HCT116 (cell line): ENCODE measurements around the gene CSNK2B. TPM values are rescaled to one million over a fixed set of nuclear protein-coding genes. Genes with fewer than 3 reads are reported as not detected.

Experiments used
- ATAC-seq: fragments of 200-7000 bp; cut with Tn5 transposase; 2 replicates; pipeline ENCODE4 v1.9.1; 2020; ENCODE audit warnings: mild to moderate bottlenecking, moderate library complexity
- BruUV-seq: library from RNA; stranded (reverse); fragments of 400-500 nt; replicated peaks from 2 replicates; lab custom pipeline; 2021; lab: Mats Ljungman, UMichigan
- CTCF ChIA-PET: fragments of 300-600 bp; sonication (Branson Sonifier 250); formaldehyde crosslinking; loops from one replicate; lab custom pipeline; 2021; ENCODE audit warnings: antibody characterized with exemption; lab: Charles Lee
- POLR2A ChIA-PET: fragments of 300-600, 350-600 bp; sonication (Branson Sonifier 250); formaldehyde crosslinking; loops from one replicate; lab custom pipeline; 2021; ENCODE audit warnings: antibody characterized with exemption; lab: Charles Lee
- RAD21 ChIA-PET, 2 experiments: fragments of 300-600 bp; sonication (Branson Sonifier 250); formaldehyde crosslinking; loops; one replicate each; lab custom pipeline; 2023; ENCODE audit warnings: low total read pairs in 2 of 2; ENCODE audit not compliant: uncharacterized antibody in 2 of 2, unreplicated experiment in 2 of 2, low non-redundant PET in 1 of 2; lab: Charles Lee
- DNase-seq: peaks from one replicate; pipeline ENCODE4 v3.0.0-alpha.2; 2010; ENCODE audit warnings: low read depth, low spot score
- H2AFZ ChIP-seq: fragments of 200-600 bp; shearing (Covaris generic), sonication (generic); 2 replicates; pipeline ENCODE4 v1.6.1; 2017; ENCODE audit warnings: low read depth, mixed run types, mixed read lengths, antibody characterized with exemption, low read length; ENCODE audit not compliant: poor library complexity, severe bottlenecking
- H3K27ac ChIP-seq: 2 replicates; pipeline ENCODE4 v1.5.1; 2012; ENCODE audit warnings: low read depth, low read length
- H3K27me3 ChIP-seq: fragments of 200-600 bp; sonication (generic); 2 replicates; pipeline ENCODE4 v1.6.1; 2016; ENCODE audit warnings: mixed run types, low read length, mixed read lengths; ENCODE audit not compliant: insufficient read depth
- H3K36me3 ChIP-seq, 2 experiments: fragments of 200-500 bp in 1 of 2; fragments of 200-600 bp in 1 of 2; sonication (Bioruptor generic) in 1 of 2; sonication (generic) in 1 of 2; 2 replicates each; pipeline versions ENCODE4 v1.5.1 to v1.6.1; 2014 to 2016; ENCODE audit warnings: low read length in 2 of 2, inconsistent platforms in 1 of 2, mixed read lengths in 1 of 2, mixed run types in 1 of 2; ENCODE audit not compliant: insufficient read depth in 2 of 2, control insufficient read depth in 1 of 2
- H3K4me1 ChIP-seq, 2 experiments: fragments of 200-600 bp in 1 of 2; sonication (generic) in 1 of 2; 2 replicates each; pipeline versions ENCODE4 v1.5.1 to v1.6.1; 2012 to 2017; ENCODE audit warnings: low read length in 2 of 2, inconsistent platforms in 1 of 2, mild to moderate bottlenecking in 1 of 2, mixed read lengths in 1 of 2, mixed run types in 1 of 2, moderate library complexity in 1 of 2; ENCODE audit not compliant: insufficient read depth in 2 of 2, control insufficient read depth in 1 of 2
- H3K4me2 ChIP-seq: fragments of 200-600 bp; sonication (generic); 2 replicates; pipeline ENCODE4 v1.6.1; 2017; ENCODE audit warnings: mixed run types, low read length, mixed read lengths
- H3K4me3 ChIP-seq, 2 experiments: fragments of 200-600 bp in 1 of 2; sonication (generic) in 1 of 2; replicated peaks in 1 of 2; 2 replicates each; pipeline ENCODE4 v1.5.1; 2011 to 2016; ENCODE audit warnings: low read length in 2 of 2, control low read depth in 1 of 2, low read depth in 1 of 2, mild to moderate bottlenecking in 1 of 2, mixed read lengths in 1 of 2, mixed run types in 1 of 2
- H3K79me2 ChIP-seq: fragments of 200-600 bp; sonication (generic); 2 replicates; pipeline ENCODE4 v1.6.1; 2017; ENCODE audit warnings: mild to moderate bottlenecking, mixed run types, low read length, moderate library complexity, mixed read lengths; ENCODE audit not compliant: insufficient read depth
- H3K9ac ChIP-seq: fragments of 200-600 bp; sonication (generic); 2 replicates; pipeline ENCODE4 v1.6.1; 2016; ENCODE audit warnings: low read length, mixed read lengths
- H3K9me2 ChIP-seq: fragments of 200-600 bp; sonication (generic), shearing (Covaris generic); 2 replicates; pipeline ENCODE4 v1.6.1; 2017; ENCODE audit warnings: mixed run types, mild to moderate bottlenecking, moderate library complexity; ENCODE audit not compliant: insufficient read depth
- H3K9me3 ChIP-seq, 2 experiments: fragments of 200-500 bp in 1 of 2; fragments of 200-600 bp in 1 of 2; sonication (Bioruptor generic) in 1 of 2; sonication (generic) in 1 of 2; 2 replicates each; pipeline ENCODE4 v1.6.1; 2014 to 2017; ENCODE audit warnings: low read length in 2 of 2, mixed read lengths in 2 of 2, inconsistent platforms in 1 of 2, low read depth in 1 of 2, mild to moderate bottlenecking in 1 of 2, mixed run types in 1 of 2, moderate library complexity in 1 of 2; ENCODE audit not compliant: control insufficient read depth in 1 of 2, insufficient read depth in 1 of 2
- H4K20me1 ChIP-seq: fragments of 200-600 bp; sonication (generic), shearing (Covaris generic); 2 replicates; pipeline ENCODE4 v1.6.1; 2017; ENCODE audit warnings: mixed run types, mild to moderate bottlenecking, moderate library complexity; ENCODE audit not compliant: insufficient read depth
- EGR1 ChIP-seq: IDR thresholded peaks from 2 replicates; pipeline ENCODE4 v1.6.1; 2012; ENCODE audit warnings: low read depth
- ELF1 ChIP-seq: IDR thresholded peaks from 2 replicates; pipeline ENCODE4 v1.6.1; 2012; ENCODE audit warnings: low read depth, borderline replicate concordance
- FOSL1 ChIP-seq: IDR thresholded peaks from 2 replicates; pipeline ENCODE4 v1.6.1; 2012; ENCODE audit warnings: low read depth
- JUND ChIP-seq: IDR thresholded peaks from 2 replicates; pipeline ENCODE4 v1.6.1; 2012
- RAD21 ChIP-seq: IDR thresholded peaks from 2 replicates; pipeline ENCODE4 v1.6.1; 2012; ENCODE audit warnings: low read depth, mild to moderate bottlenecking
- REST ChIP-seq: IDR thresholded peaks from 2 replicates; pipeline ENCODE4 v1.6.1; 2012; ENCODE audit warnings: low read depth
- SP1 ChIP-seq: IDR thresholded peaks from 2 replicates; pipeline ENCODE4 v1.6.1; 2012; ENCODE audit warnings: low read depth
- YY1 ChIP-seq: IDR thresholded peaks from 2 replicates; pipeline ENCODE4 v1.6.1; 2011; ENCODE audit warnings: low read length, low read depth, moderate library complexity, mild to moderate bottlenecking; ENCODE audit not compliant: insufficient replicate concordance; ENCODE audit errors: extremely low read depth
- intact Hi-C: fragments of 100-400 bp; cut with micrococcal nuclease; formaldehyde crosslinking; loops from 2 replicates; pipeline ENCODE4 v1.10.0; 2022
- total RNA-seq: library from RNA; stranded (reverse); gene quantifications from one replicate; pipeline ENCODE4 v1.2.1, GENCODE V29; 2021; ENCODE audit not compliant: unreplicated experiment

Gene CSNK2B
- total RNA-seq, 1 experiment from 2014 or later, result 210 TPM

GRCh38 chr6:31617010-31617409 lies 48.9 kb upstream of the CSNK2B start:
- H3K9me2 ChIP-seq, result no peaks in the 10 kb centered on the region
- H3K4me3 ChIP-seq, result no peak overlapping the region
- H4K20me1 ChIP-seq, result no peaks in the 10 kb centered on the region
- H2AFZ ChIP-seq, result no peak overlapping the region
- RAD21 ChIA-PET, result no interaction called here
- H3K4me1 ChIP-seq, result peaks cover 1 to 12% of the 10 kb centered on the region in 2 experiments; a peak in 3 of 4 replicates
- H3K27me3 ChIP-seq, result no peaks in the 10 kb centered on the region
- POLR2A ChIA-PET, result no interaction called here
- no peak for DNase-seq
- no peak overlapping the region for H3K4me2 ChIP-seq
- no peak for TF ChIP-seq JUND
- no peak for TF ChIP-seq YY1
- TF ChIP-seq FOSL1, result no peak
- TF ChIP-seq REST, result no peak
- no peak for TF ChIP-seq EGR1
- TF ChIP-seq RAD21, result no peak
- TF ChIP-seq SP1, result no peak
- no peak for TF ChIP-seq ELF1
- TF ChIP-seq, all 23 proteins: peak for 0
- Histone ChIP-seq H3K36me3 (peaks cover 0 to 7% of the 10 kb centered on the region in 2 experiments; a peak in 2 of 4 replicates), H3K27ac (no peak overlapping the region), H3K79me2 (peaks cover 12% of the 10 kb centered on the region), H3K9me3 (no peaks in the 10 kb centered on the region), H3K9ac (no peak overlapping the region)
- ATAC-seq, result no peak
- no TSS peak for BruUV-seq
- CTCF ChIA-PET, result no interaction called here
- intact Hi-C loops, result no loop called here
